Stimulated activated CD8-positive, alpha-beta memory T cell treated with anti-CD3 and anti-CD28 coated beads, Interleukin-7, amount 100 ng/mL, for 1 hour (primary cell): ENCODE data around the gene PLPP4.

Source experiments
- DNase-seq, 2 donors: peaks; one replicate each; pipeline ENCODE4 v3.0.0-alpha.2; 2020; ENCODE audit warnings: low read depth in 2 of 2

The PLPP4 gene

DNA sequence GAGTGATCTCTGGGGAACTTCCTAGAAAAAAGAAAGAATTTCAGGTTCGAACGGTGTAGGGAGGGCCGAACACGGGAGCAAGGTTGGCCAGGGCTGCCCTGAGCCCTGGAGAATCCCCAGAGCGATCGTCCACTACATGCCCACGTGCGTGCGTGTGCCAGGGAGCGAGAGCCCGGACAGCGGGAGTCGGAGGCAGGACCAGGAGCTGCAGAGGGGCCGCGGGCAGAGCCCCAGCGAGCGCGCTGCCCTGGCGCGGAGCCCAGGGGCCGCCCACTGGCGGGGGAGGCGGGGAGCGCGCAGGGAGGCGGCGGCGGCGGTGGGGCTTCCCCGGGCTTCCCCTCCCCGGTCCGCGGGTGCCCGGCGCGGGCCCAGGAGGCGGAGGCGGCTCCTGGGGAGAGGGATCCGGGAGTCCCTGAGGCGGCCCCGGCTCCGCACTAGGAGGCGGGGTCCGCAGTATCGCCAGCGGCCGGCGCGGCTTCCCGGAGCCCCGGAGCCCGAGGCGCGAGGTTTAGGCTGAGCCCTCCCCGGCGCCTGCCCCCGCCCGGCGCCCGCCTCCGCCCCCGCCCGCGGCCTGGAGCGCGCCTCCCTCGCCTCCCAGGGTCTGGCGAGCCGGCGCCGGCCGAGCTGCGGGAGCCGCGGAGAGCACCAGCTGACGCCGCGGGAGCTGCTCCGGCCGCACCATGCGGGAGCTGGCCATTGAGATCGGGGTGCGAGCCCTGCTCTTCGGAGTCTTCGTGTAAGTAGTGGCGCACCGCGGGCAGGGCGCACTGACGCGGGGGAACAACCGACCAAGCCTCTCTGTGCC, at the start of gene PLPP4:
Gene PLPP4, plus strand, starts transcription at position 602 of the 805 bp plus-strand sequence. Its CDS starts 79 bp downstream, at position 681.
- DNase-seq: no peak

DNA sequence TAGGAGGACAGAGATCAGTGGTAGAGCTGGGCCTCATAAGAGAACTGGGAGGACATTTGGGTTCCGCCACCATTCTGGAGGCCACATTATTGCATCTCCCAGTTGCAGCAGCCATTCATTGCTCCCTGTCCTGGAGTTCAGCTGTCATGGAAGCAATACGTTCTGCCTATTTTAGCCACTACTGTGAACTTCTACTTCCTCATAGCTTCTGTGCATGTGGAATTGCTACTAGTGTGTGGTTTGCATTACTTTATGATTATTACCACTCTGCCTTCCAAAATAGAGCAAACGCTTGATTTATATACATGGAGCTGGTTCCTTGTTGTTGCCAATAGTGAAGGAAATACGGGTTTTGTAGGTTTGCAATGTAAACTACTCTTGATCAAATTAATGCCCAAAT, 47.2 kb upstream of the PLPP4 start:
- DNase-seq: no peak

DNA sequence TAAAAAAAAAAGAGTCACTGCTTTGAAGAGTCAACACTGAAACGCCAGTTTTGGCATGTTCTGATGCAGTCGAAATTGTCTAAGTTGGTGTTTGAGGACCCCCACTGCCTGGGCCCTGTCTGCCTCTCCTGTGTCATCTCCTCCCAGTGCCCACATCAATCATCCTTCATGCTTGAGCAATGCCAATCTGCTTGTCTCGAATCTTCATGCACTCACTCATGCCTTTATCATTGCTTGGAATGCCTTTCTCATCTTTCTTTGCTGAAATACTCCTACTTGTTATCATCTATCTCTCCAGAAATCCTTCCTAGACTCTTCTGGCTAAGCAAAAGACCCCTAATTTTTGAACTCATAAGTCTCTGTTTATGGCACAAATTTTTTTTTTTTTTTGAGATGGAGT, 42.1 kb upstream of the PLPP4 start:
- no peak for DNase-seq

DNA sequence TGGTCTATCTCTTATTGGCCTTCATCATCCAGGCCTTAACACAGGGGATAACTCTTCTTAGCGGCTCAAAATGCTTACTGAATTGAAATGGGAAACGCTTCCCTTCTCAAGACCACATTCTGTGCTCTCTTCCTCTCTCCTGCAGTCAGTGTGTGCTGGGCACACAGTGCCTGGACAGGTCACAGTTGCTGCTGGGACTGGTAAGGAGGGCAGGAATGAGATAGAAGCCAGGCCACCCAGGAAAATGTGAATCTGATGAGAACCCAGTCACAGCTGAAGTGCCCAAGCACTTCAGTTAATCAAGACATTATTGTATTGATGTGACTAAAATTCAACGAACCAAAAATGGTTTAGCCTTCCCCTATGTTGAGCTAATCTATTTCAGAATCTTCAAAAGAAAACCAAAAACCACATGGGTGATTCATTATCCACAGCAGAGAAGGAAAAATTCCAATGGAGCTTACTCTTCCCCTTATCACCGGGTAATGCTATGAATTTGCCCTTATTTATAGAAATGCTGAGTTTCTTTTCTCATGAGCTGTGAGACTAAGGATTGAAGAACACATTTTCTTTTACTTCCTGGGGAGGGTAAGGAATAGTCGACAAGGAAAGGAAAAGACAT, 41.2 kb upstream of the PLPP4 start:
- DNase-seq: no peak

DNA sequence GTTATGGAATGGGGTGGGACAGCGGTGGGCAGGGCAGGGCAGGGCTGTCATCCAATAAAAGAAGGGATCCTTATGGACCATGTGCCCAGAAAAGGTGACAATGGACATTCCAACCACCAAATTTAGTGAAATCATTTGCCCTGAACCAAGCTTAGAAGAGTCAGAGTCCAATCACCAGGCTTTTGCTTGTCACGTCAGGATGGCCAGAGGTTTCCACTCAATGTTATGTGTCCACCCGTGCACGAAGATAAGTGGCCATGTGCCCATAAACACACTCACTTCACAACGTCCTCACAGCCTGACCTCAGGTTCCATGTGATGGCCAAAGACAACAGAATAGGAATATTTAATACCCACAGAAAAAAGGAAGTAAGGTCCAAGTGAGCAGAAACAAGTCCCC, 36.6 kb upstream of the PLPP4 start:
- no peak for DNase-seq

DNA sequence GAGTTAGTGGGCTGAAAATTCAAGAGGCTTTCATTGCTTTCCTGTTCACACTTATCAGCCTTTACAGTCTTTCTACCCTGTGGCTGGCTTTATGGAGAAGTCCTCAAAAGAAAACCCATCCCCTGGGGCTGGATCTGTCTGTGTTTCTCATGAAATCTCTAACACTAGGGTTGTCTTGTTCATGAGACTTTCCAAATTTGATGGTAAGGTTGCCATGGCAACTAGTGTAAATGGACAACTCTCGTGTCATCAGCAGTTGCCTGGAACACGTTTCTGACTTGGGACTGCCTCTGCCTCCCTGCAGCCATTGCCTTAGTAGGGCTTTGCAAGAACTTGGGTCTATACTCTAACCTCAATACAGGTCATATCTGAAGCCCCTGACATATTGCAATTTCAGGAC, 35.8 kb upstream of the PLPP4 start:
- DNase-seq: no peak

DNA sequence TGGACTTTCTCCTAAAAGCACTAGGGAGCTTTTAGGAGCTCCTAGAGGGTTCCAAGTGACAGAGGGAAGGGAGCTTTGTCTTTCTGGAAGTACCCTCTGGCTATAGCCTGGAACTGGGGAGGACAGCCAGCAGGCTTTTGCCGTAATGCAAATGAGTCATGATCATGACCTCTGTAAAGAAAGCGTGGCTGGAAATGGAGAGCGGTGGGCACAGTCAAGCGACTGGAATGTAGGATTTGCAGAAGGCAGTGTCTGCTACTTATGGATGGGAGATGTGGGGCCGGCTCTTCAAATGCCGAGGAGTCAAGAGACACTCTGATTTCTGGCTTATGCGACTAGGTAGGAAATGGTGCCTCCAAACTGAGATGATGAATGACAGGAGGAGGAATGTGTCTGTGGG, 34.6 kb upstream of the PLPP4 start:
- no peak for DNase-seq

DNA sequence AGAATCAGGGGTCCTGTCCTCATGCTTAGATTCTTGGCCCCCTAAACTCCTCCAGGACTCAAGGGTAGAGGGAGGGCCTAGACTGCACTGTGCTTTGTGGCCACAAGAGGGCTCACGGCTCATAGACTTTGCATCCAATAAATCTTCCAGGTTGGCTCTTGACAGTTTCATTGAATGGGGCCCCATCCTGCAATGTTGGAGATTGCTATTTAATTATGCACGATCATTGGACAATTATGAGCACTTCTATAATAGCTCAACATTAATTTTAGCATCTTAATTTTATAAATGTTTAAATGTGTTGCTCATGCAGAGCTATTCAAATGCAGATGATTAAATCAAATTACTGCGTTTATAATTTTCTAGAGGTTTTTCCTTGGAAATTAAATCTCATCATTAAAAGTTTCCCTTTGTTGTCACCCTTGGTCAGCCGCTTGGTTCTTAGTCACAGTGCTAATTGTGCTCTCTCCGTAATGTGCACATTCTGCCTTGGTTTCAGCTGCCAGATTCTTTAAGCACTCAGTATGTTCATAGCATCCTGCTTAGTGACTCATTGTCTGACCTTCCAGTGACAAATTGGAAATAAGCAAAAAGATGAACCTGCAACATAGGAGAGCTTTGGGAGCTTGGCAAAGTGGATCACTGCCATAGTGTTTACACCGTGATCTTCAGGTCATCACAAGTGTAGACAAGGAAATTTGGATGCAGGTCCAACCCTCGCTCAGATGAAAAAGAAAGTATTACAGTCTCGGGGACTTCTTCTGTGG, 33.4 kb upstream of the PLPP4 start:
- DNase-seq: no peak

DNA sequence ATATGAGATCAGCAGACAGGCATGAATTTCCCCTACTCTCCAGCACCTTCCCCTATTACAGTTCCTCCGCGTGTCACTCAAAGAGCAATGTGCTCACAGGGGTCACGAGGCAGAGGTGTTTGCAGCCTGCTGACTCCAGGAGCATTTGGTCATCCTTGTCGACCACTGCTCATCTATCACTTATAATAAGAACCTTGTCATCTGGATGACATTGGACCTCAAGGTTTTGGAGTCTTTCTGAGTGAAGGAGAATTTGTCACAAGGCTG, 32.9 kb upstream of the PLPP4 start:
- DNase-seq: no peak

DNA sequence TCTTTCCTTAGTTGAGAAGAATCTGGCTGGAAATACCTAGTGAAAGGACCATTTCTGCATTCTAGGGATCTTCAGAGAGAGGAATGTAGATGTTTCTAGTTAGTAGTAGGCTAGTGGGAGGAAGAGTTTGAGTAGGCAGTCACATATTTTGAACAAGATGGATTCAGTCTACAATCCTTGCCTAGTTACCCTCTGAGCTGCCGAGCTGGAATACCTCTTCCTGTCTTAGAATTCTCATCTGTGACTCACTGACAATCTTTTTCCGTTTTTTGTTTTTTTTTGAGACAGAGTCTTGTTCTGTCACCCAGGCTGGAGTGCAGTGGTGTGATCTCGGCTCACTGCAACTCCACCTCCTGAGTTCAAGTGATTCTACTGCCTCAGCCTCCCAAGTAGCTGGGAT, 30.7 kb upstream of the PLPP4 start:
- no peak for DNase-seq

DNA sequence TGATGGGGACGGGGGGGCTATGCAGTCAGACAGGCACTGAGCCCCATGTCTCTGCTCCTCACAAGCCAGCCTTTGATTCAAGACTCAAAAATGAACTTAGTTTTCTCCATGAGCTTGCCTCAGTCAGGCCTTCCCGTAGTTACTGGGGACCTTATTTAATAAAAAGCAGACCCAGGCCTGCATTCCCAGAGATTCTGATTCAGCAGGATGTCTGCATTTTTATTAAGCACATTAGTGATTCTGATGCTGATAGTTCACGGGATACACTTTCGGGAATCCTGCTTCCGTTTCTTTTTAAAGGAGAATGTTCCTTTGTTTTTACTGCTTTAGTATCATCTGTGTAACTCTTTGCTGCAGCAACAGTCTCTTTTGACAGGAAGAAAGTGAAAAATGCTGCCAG, 28.3 kb upstream of the PLPP4 start:
- no peak for DNase-seq

DNA sequence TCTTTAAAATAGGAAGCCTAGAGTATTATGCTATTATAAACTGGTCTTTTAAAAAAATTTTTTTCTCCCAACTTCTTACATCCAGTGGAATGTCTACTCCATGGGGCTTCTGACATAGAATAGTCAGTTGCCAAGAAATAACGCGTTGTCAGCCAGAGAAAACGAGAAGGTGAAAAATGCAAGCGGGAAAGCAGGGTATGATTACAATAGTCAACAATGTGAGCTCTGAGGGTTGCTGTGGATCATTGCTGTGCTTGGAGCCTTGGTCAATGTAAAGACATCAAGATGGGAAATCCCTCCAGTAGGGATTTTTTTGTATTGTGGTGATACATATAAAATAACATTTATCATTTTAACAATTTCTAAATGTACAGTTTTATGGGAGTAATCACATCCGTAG, 27.6 kb upstream of the PLPP4 start:
- DNase-seq: no peak

DNA sequence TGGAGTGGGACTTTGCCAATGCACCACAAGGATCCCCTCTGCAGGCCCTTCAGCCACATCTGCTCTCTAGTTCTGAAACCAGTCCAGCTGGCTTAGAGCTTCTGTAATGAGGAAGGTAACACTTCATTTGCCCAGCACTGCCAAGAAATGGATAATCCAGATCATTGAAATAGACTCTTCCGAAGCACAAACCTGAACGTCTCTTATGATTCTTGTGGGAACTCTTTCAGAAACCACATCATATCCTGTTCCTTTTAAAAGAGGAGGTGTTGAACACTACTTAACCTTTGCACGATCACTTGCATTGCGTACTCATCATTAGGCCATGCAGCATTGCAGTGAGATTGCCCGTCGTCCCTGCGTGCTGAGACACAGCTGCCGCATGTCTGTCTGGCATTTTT, 25.8 kb upstream of the PLPP4 start:
- no peak for DNase-seq

DNA sequence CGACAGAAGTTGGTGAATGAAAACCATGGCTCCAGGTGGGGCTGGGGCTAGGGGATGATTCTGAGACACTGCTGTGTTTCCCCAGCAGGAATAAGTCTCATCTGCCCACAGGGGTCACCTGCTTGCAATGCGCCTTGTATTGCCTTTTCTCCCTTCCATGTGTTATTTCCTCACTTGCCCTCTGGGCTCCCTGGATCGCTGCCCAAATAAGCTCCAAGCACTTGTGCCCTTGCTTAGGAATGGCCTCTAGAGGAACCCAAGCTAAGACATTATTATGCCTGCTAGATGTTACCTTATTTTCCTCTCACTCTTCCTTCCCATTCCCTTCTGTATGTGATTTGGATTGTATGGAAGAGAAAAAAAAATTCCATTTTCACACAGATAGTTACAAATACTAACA, 24.8 kb upstream of the PLPP4 start:
- no peak for DNase-seq

DNA sequence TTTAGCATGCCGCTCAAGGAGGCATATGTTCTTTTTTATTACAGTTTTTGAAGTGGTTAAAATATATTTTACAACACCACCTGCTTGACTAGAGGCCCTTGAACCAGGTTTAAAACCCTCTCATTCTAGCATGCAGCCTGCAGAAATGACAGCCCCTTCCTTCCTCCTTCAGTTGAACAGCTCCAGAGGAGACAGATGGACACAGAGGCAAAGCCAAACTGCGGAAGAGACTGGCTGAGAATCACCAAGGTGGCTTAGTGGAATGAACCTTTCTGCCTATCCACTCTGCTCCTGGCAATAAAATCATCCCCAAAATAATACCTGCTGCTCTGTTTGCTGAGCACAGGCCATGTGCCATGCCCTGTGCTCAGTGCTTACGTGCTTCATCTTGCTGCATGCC, 23.9 kb upstream of the PLPP4 start:
- DNase-seq: no peak

DNA sequence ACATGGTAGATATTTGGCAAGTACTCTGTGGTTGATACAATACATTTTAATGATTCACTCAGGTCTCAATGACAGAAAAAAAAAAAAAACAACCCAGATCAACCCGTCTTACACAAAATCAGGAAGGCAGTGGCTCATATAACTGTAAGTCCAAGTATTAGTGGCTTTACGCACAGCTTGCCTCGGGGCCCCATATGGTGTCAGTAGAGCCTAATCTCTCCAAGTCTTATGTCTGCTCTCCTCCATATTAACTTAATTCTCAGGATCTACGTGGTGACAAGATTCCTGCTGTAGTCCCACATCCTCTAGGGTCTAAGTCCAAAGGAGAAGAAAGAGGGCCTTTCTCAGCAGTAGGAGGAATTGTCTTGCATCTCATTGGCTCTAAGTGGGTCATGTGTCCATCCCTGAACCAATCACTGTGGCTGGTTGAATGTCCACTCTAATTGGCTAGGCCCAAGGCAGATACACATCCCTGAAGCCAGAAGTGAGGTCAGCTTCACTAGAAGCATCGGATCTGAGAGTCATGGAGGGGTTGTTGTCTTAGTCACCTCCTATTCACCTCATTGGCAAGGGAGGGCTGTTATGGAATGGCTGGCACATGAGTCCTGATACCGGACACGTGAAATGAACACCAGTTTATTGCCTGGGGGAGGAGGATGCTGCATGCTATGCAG, 20.5 kb upstream of the PLPP4 start:
- no peak for DNase-seq

DNA sequence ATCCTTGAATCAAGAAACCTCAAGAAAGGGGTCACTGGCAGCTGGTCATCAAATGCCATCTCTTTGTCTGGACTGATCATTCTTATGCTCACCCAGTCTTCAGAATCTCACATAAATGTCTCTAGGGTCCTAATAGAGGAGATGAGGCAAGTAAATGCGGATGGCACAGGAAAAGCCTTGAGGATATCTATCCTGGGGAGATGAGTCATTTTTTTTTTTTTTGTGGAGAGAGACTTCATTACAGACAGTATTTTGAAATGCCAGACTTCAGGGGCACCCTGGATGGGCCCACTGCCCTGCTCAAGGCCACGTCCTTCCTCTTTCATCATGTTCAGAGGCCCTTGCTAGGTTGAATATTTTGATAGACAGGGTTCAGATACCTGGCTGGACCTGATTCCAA, 19.5 kb upstream of the PLPP4 start:
- no peak for DNase-seq

DNA sequence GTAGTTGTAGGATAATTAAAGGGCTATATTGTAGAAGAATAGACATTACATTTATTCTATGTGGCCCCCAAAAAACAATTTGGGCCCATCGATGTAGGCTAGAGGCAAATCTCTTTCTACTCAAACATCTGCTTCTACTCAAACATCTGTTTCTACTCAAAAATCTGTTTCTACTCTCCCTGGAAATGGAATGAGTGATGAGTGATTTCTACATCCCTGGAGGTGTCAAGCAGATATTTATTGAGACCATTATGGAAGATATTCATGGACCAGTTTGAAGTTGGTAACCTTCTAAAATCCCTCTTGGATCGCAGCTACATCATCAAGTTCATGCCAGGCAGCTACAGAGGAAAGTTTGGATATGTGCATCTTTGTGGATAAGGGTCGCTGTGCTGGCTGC, 5.1 kb upstream of the PLPP4 start:
- DNase-seq: no peak

DNA sequence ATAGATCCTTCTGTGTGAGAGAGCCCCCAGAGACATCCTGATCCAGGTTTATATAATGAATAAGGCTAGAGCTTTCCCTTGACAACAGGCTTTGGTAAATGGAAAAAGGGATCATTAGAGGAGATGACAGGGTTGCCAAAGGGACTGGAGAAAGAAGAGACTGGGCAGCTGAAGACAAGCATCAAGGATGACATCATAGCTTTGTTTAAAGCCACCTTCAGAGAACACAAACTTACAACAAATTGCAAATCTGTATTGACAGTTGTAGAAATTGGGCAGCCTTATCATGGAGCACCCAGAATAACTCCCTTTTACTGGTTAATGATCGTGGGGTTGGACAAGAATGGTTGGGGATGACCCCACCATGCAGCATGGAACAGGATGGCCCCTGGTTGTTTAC, 3.7 kb upstream of the PLPP4 start:
- no peak for DNase-seq

DNA sequence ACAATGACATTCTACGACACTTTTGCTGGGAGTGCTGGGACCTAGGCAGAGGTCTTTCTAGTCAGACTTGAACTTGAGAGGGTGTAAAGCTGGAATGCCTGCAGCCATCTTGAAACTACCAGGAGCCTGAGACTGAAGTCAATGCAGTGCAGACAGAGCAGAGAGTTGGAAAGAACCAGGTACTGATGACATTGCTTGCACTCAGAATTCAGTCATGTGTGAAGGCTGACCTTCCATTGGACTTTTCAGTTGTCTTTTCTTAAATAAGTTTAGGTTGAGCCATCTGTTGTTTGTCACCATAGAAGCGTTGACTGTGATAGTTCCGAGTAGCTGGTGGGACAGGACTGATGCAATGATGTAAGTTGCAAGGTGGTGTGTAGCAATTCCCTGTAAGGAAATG, 3.1 kb upstream of the PLPP4 start:
- DNase-seq: no peak

DNA sequence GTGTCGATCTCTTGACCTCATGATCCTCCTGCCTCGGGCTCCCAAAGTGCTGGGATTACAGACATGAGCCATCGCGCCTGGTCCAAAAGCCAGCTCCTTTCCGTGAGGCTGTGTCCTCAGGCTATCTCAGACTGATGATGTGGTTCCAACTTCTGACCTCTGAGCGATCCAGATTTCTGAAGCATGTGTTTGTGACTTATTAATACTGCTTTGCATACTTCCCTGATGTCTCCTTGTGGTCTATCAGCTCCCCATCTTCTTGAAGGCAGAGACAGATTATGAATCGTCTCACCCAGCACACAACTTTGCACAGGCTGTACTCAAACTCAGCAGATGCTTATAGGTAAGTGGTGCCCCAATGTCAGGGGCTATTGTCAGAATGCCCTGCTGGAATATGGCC, 2.0 kb upstream of the PLPP4 start:
- DNase-seq: no peak

DNA sequence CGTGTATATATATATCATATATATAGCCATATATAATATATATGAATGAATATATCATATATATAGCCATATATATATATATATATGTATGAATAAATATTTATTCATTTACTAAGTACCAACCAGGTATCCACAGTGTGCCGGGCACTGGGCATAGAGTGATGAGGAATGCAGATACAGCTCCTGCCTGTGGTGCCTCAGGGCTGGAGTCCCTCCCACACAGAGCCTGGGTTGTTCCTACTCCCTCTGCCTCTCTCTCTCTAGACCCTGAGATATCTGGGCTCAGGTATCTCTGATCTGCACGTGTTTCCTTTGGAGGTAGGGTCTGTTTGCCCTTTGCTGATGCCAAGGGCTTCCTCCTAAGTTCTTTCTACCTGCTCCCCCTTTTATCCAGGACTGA, 1.4 kb upstream of the PLPP4 start:
- DNase-seq: no peak

DNA sequence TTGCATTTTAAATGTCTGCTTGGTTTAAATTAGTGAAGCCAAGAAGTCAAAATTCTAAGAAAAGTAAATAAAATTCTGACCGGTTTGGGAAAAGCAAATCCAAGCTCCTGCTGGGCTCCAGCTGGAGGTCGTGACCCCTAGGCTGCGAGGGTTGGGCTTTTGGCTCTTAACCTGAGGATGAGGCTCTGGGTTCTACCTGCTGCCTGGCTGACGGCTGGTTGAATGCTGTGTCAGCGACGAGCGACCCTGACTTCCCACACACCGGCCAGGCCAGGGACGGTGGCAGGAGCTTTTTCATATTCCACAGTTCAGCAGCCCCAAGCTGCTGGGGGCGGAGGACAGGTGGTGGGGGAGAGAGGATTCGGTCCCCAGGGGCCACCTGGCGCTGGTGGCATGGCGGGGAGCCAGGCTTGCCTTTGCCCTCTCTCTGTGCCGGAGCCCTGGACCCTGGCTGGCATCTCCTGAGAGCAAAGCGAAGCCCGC, 843 bp upstream of the PLPP4 start:
- DNase-seq: no peak
